Endothelial cell of umbilical vein (primary cell): ENCODE data around the gene PRIM2. TPM values are rescaled to one million over a fixed set of nuclear protein-coding genes. Genes with fewer than 3 reads are reported as not detected.
"Not testable (repeated sequence)": the region's sequence is repeated elsewhere in the genome, so short reads cannot be mapped to it uniquely, and the experiment has no call there.

Experiments
- BruUV-seq: library from RNA; stranded (reverse); fragments of 400-500 nt; replicated peaks from 2 replicates; lab custom pipeline; 2021; lab: Mats Ljungman, UMichigan
- CTCF ChIA-PET: fragments of 300-600, 350-600 bp; sonication (Branson Sonifier 250); formaldehyde crosslinking; loops from one replicate; lab custom pipeline; 2021; ENCODE audit warnings: antibody characterized with exemption, inconsistent platforms; lab: Charles Lee
- POLR2A ChIA-PET: fragments of 300-600, 350-600 bp; sonication (Branson Sonifier 250); formaldehyde crosslinking; loops from one replicate; lab custom pipeline; 2021; ENCODE audit warnings: antibody characterized with exemption, inconsistent platforms; lab: Charles Lee
- DNase-seq: peaks from one replicate; pipeline ENCODE4 v3.0.0-alpha.2; 2011; ENCODE audit warnings: low read depth, low spot score
- FAIRE-seq: peaks from 2 replicates; lab custom pipeline; 2011; peaks lifted over from hg19 to GRCh38; lab: Jason Lieb, UNC
- H2AFZ ChIP-seq: 2 replicates; pipeline ENCODE4 v1.6.0; 2012; ENCODE audit warnings: low read depth, low read length, control low read depth, inconsistent platforms
- H3K27ac ChIP-seq: 2 replicates; pipeline ENCODE4 v1.5.1; 2011; ENCODE audit warnings: low read depth, mild to moderate bottlenecking, control low read depth, low read length, moderate library complexity; ENCODE audit not compliant: insufficient read depth
- H3K27me3 ChIP-seq, 2 experiments: 2 replicates each; pipeline versions ENCODE4 v1.6.0 to v1.6.1; 2011; ENCODE audit warnings: low read length in 2 of 2, mixed read lengths in 1 of 2; ENCODE audit not compliant: control insufficient read depth in 2 of 2, insufficient read depth in 2 of 2
- H3K36me3 ChIP-seq, 2 experiments: 2 replicates in 1 of 2; 3 replicates in 1 of 2; pipeline ENCODE4 v1.5.1; 2011; ENCODE audit warnings: low read length in 2 of 2, mild to moderate bottlenecking in 1 of 2, moderate library complexity in 1 of 2; ENCODE audit not compliant: control insufficient read depth in 2 of 2, insufficient read depth in 2 of 2; ENCODE audit errors: extremely low read depth in 1 of 2
- H3K4me1 ChIP-seq: 3 replicates; pipeline ENCODE4 v1.5.1; 2011; ENCODE audit warnings: mild to moderate bottlenecking, low read length; ENCODE audit not compliant: control insufficient read depth, insufficient read depth; ENCODE audit errors: extremely low read depth
- H3K4me2 ChIP-seq: 2 replicates; pipeline ENCODE4 v1.6.1; 2011; ENCODE audit warnings: low read length, control low read depth, mixed read lengths; ENCODE audit not compliant: insufficient read depth
- H3K4me3 ChIP-seq, 3 experiments: fragments of 200-600 bp in 1 of 3; sonication (generic), shearing (Covaris generic) in 1 of 3; replicated peaks in 1 of 3; 2 replicates each; pipeline ENCODE4 v1.5.1; 2011 to 2016; ENCODE audit warnings: control low read depth in 3 of 3, low read length in 3 of 3, mild to moderate bottlenecking in 2 of 3, inconsistent platforms in 1 of 3, low read depth in 1 of 3, moderate library complexity in 1 of 3; ENCODE audit not compliant: insufficient read depth in 1 of 3
- H3K79me2 ChIP-seq: 2 replicates; pipeline ENCODE4 v1.6.0; 2012; ENCODE audit warnings: low read length, inconsistent platforms; ENCODE audit not compliant: control insufficient read depth, insufficient read depth
- H3K9ac ChIP-seq: replicated peaks from 2 replicates; pipeline ENCODE3; 2011; ENCODE audit warnings: low read length, control low read depth; ENCODE audit not compliant: insufficient read depth; ENCODE audit errors: extremely low read depth
- H3K9me1 ChIP-seq: replicated peaks from 3 replicates; pipeline ENCODE4 v1.6.0; 2011; ENCODE audit warnings: mild to moderate bottlenecking, low read length; ENCODE audit not compliant: control insufficient read depth, insufficient read depth; ENCODE audit errors: extremely low read depth
- H3K9me3 ChIP-seq: replicated peaks from 2 replicates; pipeline ENCODE4 v1.5.1; 2012; ENCODE audit warnings: low read length, inconsistent platforms; ENCODE audit not compliant: control insufficient read depth, insufficient read depth
- H4K20me1 ChIP-seq: replicated peaks from 2 replicates; pipeline ENCODE3; 2011; ENCODE audit warnings: mild to moderate bottlenecking, low read length; ENCODE audit not compliant: control insufficient read depth, insufficient read depth; ENCODE audit errors: extremely low read depth
- dilution Hi-C: fragments of 300-500 bp; cut with MboI; formaldehyde crosslinking; loops from one replicate; pipeline ENCODE4 v1.15.0; 2019; ENCODE audit warnings: low sequenced_read_pairs; ENCODE audit not compliant: extremely low pct_ligation_motif_present
- intact Hi-C: fragments of 100-400 bp; cut with micrococcal nuclease; formaldehyde crosslinking; loops from one replicate; pipeline ENCODE4 v1.10.0; 2022
- polyA plus RNA-seq, 4 experiments: library from polyadenylated mRNA; depleted of rRNA in 3 of 4; stranded (reverse) in 3 of 4; unstranded in 1 of 4; fragments of >200 nt; gene quantifications; 2 replicates each; pipeline versions ENCODE4 v1.2.1 to v1.2.3, GENCODE V29; 2011 to 2012; ENCODE audit warnings: missing spikeins in 1 of 4
- total RNA-seq: library from RNA; stranded (reverse); gene quantifications from 2 replicates; pipeline ENCODE4 v1.2.3, GENCODE V29; 2021

The PRIM2 gene
- total and polyA plus RNA-seq, 2 donors (not counting 3 experiments of a cell fraction or from before 2014, with no cell fraction given) = 5.3 to 21.0 TPM

- POLR2A ChIA-PET, H3K9me3 ChIP-seq, H3K27me3 ChIP-seq, H3K79me2 ChIP-seq, BruUV-seq, CTCF ChIA-PET, H3K9me1 ChIP-seq, dilution Hi-C loops, FAIRE-seq, H3K36me3 ChIP-seq, H3K9ac ChIP-seq, H3K4me1 ChIP-seq, H2AFZ ChIP-seq, H3K4me3 ChIP-seq, H3K27ac ChIP-seq, intact Hi-C loops, DNase-seq, H3K4me2 ChIP-seq, H4K20me1 ChIP-seq: not testable (repeated sequence)
These were observed 169.2 kb downstream of the PRIM2 start for GRCh38 chr6:57486494-57487081.

GRCh38 chr6:57488551-57488950 lies 171.1 kb downstream of the PRIM2 start:
- H3K79me2 ChIP-seq, BruUV-seq, H3K4me1 ChIP-seq, POLR2A ChIA-PET, H3K4me2 ChIP-seq, H2AFZ ChIP-seq, dilution Hi-C loops, H3K9me1 ChIP-seq, H3K27me3 ChIP-seq, H3K36me3 ChIP-seq, H3K27ac ChIP-seq, H3K9ac ChIP-seq, CTCF ChIA-PET, FAIRE-seq, H3K4me3 ChIP-seq, H3K9me3 ChIP-seq, H4K20me1 ChIP-seq, DNase-seq, intact Hi-C loops: not testable (repeated sequence)

GRCh38 chr6:57489887-57490286 lies 172.5 kb downstream of the PRIM2 start:
- DNase-seq = not testable (repeated sequence)

DNA sequence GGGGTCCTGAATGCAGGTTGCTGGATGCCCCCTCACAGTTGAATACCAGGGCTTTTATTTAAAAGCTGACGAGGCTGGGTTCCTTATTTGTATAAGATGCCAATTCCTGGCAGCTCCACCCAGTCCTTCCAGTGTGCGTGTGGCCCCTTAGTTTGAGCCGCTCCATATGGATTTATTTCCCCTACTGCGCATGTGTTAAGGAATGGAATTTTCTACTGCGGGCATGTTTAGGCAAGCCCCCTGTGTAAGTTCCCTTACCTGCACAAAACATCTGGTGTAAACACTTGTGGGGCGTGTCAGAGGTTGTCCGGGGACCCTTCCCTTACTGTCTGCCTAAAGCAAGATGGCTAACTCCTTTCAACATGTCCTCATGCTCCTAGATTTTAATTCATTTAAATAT lies 174.4 kb downstream of the PRIM2 start:
- CTCF ChIA-PET, dilution Hi-C loops: not testable (repeated sequence)

More at GRCh38 chr6:57489887-57490286, 172.5 kb downstream of the PRIM2 start:
- H3K36me3 ChIP-seq, H3K27me3 ChIP-seq, FAIRE-seq, H3K4me3 ChIP-seq, H2AFZ ChIP-seq, H3K4me2 ChIP-seq, intact Hi-C loops, H4K20me1 ChIP-seq, H3K9me3 ChIP-seq, dilution Hi-C loops, H3K9ac ChIP-seq, H3K27ac ChIP-seq, H3K79me2 ChIP-seq, BruUV-seq, H3K9me1 ChIP-seq, POLR2A ChIA-PET, CTCF ChIA-PET, H3K4me1 ChIP-seq: not testable (repeated sequence)

More for the DNA sequence above, 174.4 kb downstream of the PRIM2 start:
- H3K27ac ChIP-seq, H3K4me2 ChIP-seq, intact Hi-C loops, H3K27me3 ChIP-seq, BruUV-seq, POLR2A ChIA-PET, H3K4me3 ChIP-seq, H3K36me3 ChIP-seq, FAIRE-seq, DNase-seq, H3K9ac ChIP-seq, H3K4me1 ChIP-seq, H4K20me1 ChIP-seq, H3K9me3 ChIP-seq, H3K9me1 ChIP-seq, H3K79me2 ChIP-seq, H2AFZ ChIP-seq: not testable (repeated sequence)
